ENCODE results near the gene RNF214.

Gene RNF214

GRCh38 chr11:117199916-117200812, 32.3 kb upstream of the RNF214 start:
- no peak for TF ChIP-seq EZH2 (IDR thresholded peaks at IDR 0.05; ENCODE audit: borderline replicate concordance, low read depth, low read length, severe bottlenecking)
- TF ChIP-seq, protein P1, sequence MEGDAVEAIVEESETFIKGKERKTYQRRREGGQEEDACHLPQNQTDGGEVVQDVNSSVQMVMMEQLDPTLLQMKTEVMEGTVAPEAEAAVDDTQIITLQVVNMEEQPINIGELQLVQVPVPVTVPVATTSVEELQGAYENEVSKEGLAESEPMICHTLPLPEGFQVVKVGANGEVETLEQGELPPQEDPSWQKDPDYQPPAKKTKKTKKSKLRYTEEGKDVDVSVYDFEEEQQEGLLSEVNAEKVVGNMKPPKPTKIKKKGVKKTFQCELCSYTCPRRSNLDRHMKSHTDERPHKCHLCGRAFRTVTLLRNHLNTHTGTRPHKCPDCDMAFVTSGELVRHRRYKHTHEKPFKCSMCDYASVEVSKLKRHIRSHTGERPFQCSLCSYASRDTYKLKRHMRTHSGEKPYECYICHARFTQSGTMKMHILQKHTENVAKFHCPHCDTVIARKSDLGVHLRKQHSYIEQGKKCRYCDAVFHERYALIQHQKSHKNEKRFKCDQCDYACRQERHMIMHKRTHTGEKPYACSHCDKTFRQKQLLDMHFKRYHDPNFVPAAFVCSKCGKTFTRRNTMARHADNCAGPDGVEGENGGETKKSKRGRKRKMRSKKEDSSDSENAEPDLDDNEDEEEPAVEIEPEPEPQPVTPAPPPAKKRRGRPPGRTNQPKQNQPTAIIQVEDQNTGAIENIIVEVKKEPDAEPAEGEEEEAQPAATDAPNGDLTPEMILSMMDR (IDR thresholded peaks at IDR 0.05; ENCODE audit: borderline replicate concordance, extremely low read depth, low read length, poor library complexity, severe bottlenecking), result no peak
- no peak overlapping the region for H3K27ac ChIP-seq (ENCODE audit: low read length)
- no peak overlapping the region for H3K4me3 ChIP-seq (ENCODE audit: low read depth in 1 of 2, low read length in 2 of 2)
- ATAC-seq (ENCODE audit: insufficient read depth, low read depth) (no peak), DNase-seq (no peak)
- H3K27me3 ChIP-seq (ENCODE audit: insufficient read depth, low read length, poor library complexity), result no peaks in the 10 kb centered on the region
- no peaks in the 10 kb centered on the region for H3K4me1 ChIP-seq (ENCODE audit: insufficient read depth, low read length)
- H3K4me2 ChIP-seq (ENCODE audit: insufficient read depth, low read length), result no peak overlapping the region
- H3K9ac ChIP-seq (ENCODE audit: low read depth, low read length), result no peak overlapping the region
- H4K20me1 ChIP-seq (ENCODE audit: insufficient read depth, low read length), result no peaks in the 10 kb centered on the region
- no peak overlapping the region for H2AFZ ChIP-seq (ENCODE audit: low read depth, low read length)
- H3K9me3 ChIP-seq (ENCODE audit: insufficient read depth, low read length, severe bottlenecking), result no peaks in the 10 kb centered on the region
- H3K79me2 ChIP-seq (ENCODE audit: insufficient read depth, low read length), result no peaks in the 10 kb centered on the region
- peaks cover 5% of the 10 kb centered on the region for H3K36me3 ChIP-seq (ENCODE audit: insufficient read depth, low read length)

DNA sequence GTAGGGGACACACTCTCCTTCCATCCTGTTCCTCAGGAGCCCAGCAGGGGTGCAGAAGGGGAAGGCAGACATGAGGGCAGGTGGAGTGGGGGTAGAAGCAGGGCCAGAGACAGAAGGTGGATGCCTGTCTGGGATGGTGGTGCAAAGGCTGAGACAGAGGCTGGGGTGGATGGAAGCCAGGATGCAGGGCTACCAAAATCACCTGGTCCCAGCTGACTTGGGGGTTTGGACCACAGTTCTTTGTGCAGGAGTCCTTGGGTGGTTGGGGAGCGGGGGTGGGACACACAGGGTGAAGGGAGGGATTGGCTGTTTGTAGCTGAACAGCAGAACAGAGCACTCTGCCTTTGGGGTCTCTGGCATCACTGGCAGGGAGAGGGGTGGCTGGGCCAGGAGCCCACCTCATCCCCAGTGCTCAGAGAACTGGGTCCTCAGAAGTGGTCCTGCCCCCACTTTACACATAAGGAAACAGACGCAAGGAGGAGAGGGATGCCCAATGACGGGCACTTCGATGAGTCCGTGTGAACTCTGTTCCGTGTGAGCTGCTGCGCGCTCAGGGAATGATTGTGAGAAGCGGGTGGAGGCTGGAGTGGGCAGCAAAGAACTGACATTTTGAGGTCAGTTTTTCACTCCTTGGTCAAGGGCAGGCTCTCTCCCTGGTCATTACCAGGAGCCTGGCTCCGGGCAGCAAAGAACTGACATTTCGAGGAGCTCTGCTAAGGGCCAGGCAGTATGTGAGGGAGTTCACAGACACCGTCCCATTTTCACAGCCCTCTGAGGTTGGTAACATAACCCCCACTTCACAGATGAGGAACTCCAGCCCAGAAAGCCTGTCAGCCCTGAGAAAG, 31.4 kb upstream of the RNF214 start:
- Histone ChIP-seq H2AFZ (ENCODE audit: low read depth, low read length) (no peak overlapping the region), H4K20me1 (ENCODE audit: insufficient read depth, low read length) (no peaks in the 10 kb centered on the region), H3K9ac (ENCODE audit: low read depth, low read length) (no peak overlapping the region), H3K4me3 (ENCODE audit: low read depth in 1 of 2, low read length in 2 of 2) (no peak overlapping the region), H3K27me3 (ENCODE audit: insufficient read depth, low read length, poor library complexity) (no peaks in the 10 kb centered on the region), H3K9me3 (ENCODE audit: insufficient read depth, low read length, severe bottlenecking) (no peaks in the 10 kb centered on the region), H3K27ac (ENCODE audit: low read length) (no peak overlapping the region), H3K36me3 (ENCODE audit: insufficient read depth, low read length) (peaks cover 10% of the 10 kb centered on the region), H3K79me2 (ENCODE audit: insufficient read depth, low read length) (no peaks in the 10 kb centered on the region), H3K4me1 (ENCODE audit: insufficient read depth, low read length) (no peaks in the 10 kb centered on the region), H3K4me2 (ENCODE audit: insufficient read depth, low read length) (no peak overlapping the region)
- ATAC-seq (ENCODE audit: insufficient read depth, low read depth), result no peak
- DNase-seq, result no peak
- TF ChIP-seq EZH2 (IDR thresholded peaks at IDR 0.05; ENCODE audit: borderline replicate concordance, low read depth, low read length, severe bottlenecking), result no peak
- TF ChIP-seq, protein P1 (IDR thresholded peaks at IDR 0.05; ENCODE audit: borderline replicate concordance, extremely low read depth, low read length, poor library complexity, severe bottlenecking), result no peak

- H3K36me3 ChIP-seq (ENCODE audit: insufficient read depth, low read length), result peaks cover 12% of the 10 kb centered on the region
- no peak overlapping the region for H3K4me2 ChIP-seq (ENCODE audit: insufficient read depth, low read length)
- no peak overlapping the region for H3K27ac ChIP-seq (ENCODE audit: low read length)
- no peaks in the 10 kb centered on the region for H3K9me3 ChIP-seq (ENCODE audit: insufficient read depth, low read length, severe bottlenecking)
- DNase-seq (no peak), ATAC-seq (ENCODE audit: insufficient read depth, low read depth) (no peak)
- H4K20me1 ChIP-seq (ENCODE audit: insufficient read depth, low read length), result no peaks in the 10 kb centered on the region
- no peaks in the 10 kb centered on the region for H3K4me1 ChIP-seq (ENCODE audit: insufficient read depth, low read length)
- H2AFZ ChIP-seq (ENCODE audit: low read depth, low read length), result no peak overlapping the region
- TF ChIP-seq EZH2 (IDR thresholded peaks at IDR 0.05; ENCODE audit: borderline replicate concordance, low read depth, low read length, severe bottlenecking), result no peak
- TF ChIP-seq, protein P1 (IDR thresholded peaks at IDR 0.05; ENCODE audit: borderline replicate concordance, extremely low read depth, low read length, poor library complexity, severe bottlenecking), result no peak
- no peak overlapping the region for H3K4me3 ChIP-seq (ENCODE audit: low read depth in 1 of 2, low read length in 2 of 2)
- no peaks in the 10 kb centered on the region for H3K79me2 ChIP-seq (ENCODE audit: insufficient read depth, low read length)
- H3K27me3 ChIP-seq (ENCODE audit: insufficient read depth, low read length, poor library complexity), result no peaks in the 10 kb centered on the region
- no peak overlapping the region for H3K9ac ChIP-seq (ENCODE audit: low read depth, low read length)
Observed at GRCh38 chr11:117201658-117202305, 30.7 kb upstream of the RNF214 start.
